GM12801 (cell line): ENCODE results near the gene SAXO2.

Source experiments
- CTCF ChIP-seq: IDR thresholded peaks from one replicate; pipeline ENCODE4 v1.5.1; 2011; ENCODE audit warnings: control low read depth; ENCODE audit not compliant: insufficient read length; ENCODE audit errors: extremely low read depth

SAXO2 gene

GRCh38 chr15:82312586-82313349, 50.1 kb downstream of the SAXO2 start:
- TF ChIP-seq CTCF, result no peak

GRCh38 chr15:82313446-82313845, 50.8 kb downstream of the SAXO2 start:
- TF ChIP-seq CTCF, result no peak

GRCh38 chr15:82314769-82315518, 52.3 kb downstream of the SAXO2 start:
- TF ChIP-seq CTCF, result no peak

- no peak for TF ChIP-seq CTCF
These were observed 53.1 kb downstream of the SAXO2 start for GRCh38 chr15:82315519-82316246.

GRCh38 chr15:82317091-82317489, 54.5 kb downstream of the SAXO2 start:
- no peak for TF ChIP-seq CTCF
